Nasal cavity respiratory epithelium epithelial cell of viscerocranial mucosa (primary cell): ENCODE data around the gene TCEAL9. TPM values are rescaled to one million over a fixed set of nuclear protein-coding genes. Genes with fewer than 3 reads are reported as not detected.

Experiments used
- total RNA-seq: library from RNA; depleted of rRNA; stranded (reverse); fragments of >200 nt; gene quantifications from 2 replicates; pipeline ENCODE4 v1.2.3, GENCODE V29; 2014

TCEAL9 gene
- total RNA-seq = 59.6 and 61.9 TPM in 2 replicates

GRCh38 chrX:103356130-103356798 is at the start of gene TCEAL9:
Gene TCEAL9, plus strand, starts transcription at chrX:103356506. Its CDS starts 1,179 bp downstream, at chrX:103357685.

GRCh38 chrX:103310555-103311398 is 45.5 kb upstream of the TCEAL9 start, which contains the start of gene BEX2:
Gene BEX2, minus strand, starts transcription at chrX:103310990. Its CDS starts 1,014 bp downstream, at chrX:103309976.

GRCh38 chrX:103329991-103330390 is 26.3 kb upstream of the TCEAL9 start, which contains the start of gene TCEAL7:
Gene TCEAL7, plus strand, starts transcription at chrX:103330239. Its CDS starts 1,165 bp downstream, at chrX:103331404.

GRCh38 chrX:103376118-103376978 is 20.0 kb downstream of the TCEAL9 start, which contains the start of gene BEX3:
Gene BEX3, plus strand, starts transcription at chrX:103376538. Its CDS starts 984 bp downstream, at chrX:103377522.

Other genes starting within 250 kb of the TCEAL9 start
- 19.1 and 24.9 TPM in 2 replicates for gene BEX4, start 141.4 kb upstream of the TCEAL9 start, total RNA-seq
- gene TCEAL8, start 101.4 kb upstream of the TCEAL9 start, total RNA-seq = 68.0 and 69.4 TPM in 2 replicates
- not detected in 2 replicates for gene TCEAL5, start 79.8 kb upstream of the TCEAL9 start, total RNA-seq
- 37.4 and 65.6 TPM in 2 replicates for gene BEX2, start 45.5 kb upstream of the TCEAL9 start, total RNA-seq
- 0.34 and 0.50 TPM in 2 replicates for gene TCEAL7, start 26.3 kb upstream of the TCEAL9 start, total RNA-seq
- gene BEX3, start 20.0 kb downstream of the TCEAL9 start, total RNA-seq = 92.6 and 160 TPM in 2 replicates
- gene RAB40A, start 163.0 kb downstream of the TCEAL9 start, total RNA-seq = under 0.01 and 0.21 TPM in 2 replicates
- gene TCEAL4, start 229.0 kb downstream of the TCEAL9 start, total RNA-seq = 40.3 and 49.5 TPM in 2 replicates